GM21786 (cell line): ENCODE data around the gene LKAAEAR1.
"Not testable (repeated sequence)": the region's sequence is repeated elsewhere in the genome, so short reads cannot be mapped to it uniquely, and the experiment has no call there.

Experiments
- ATAC-seq: cut with Tn5 transposase; IDR thresholded peaks from one replicate; pipeline ENCODE4 v1.9.1; 2021; ENCODE audit not compliant: unreplicated experiment

The LKAAEAR1 gene

GRCh38 chr20:64099880-64100565 lies 15.8 kb upstream of the LKAAEAR1 start:
- ATAC-seq: no peak

GRCh38 chr20:64099086-64099786 lies 15.0 kb upstream of the LKAAEAR1 start:
- ATAC-seq: no peak

- no peak for ATAC-seq
These were observed 14.3 kb upstream of the LKAAEAR1 start for GRCh38 chr20:64098471-64099013.

- ATAC-seq: no peak
These were observed 12.3 kb upstream of the LKAAEAR1 start for GRCh38 chr20:64096535-64096934.

GRCh38 chr20:64095927-64096326 lies 11.7 kb upstream of the LKAAEAR1 start:
- no peak for ATAC-seq

- ATAC-seq: no peak
These were observed 11.3 kb upstream of the LKAAEAR1 start for GRCh38 chr20:64095455-64095854.

- ATAC-seq: no peak
These were observed 8.9 kb upstream of the LKAAEAR1 start for GRCh38 chr20:64093013-64093503.

GRCh38 chr20:64092258-64093012 lies 8.2 kb upstream of the LKAAEAR1 start:
- no peak for ATAC-seq

- no peak for ATAC-seq
These were observed 7.6 kb upstream of the LKAAEAR1 start for GRCh38 chr20:64091770-64092169.

GRCh38 chr20:64091340-64091739 lies 7.1 kb upstream of the LKAAEAR1 start:
- no peak for ATAC-seq

- no peak for ATAC-seq
These were observed 6.0 kb upstream of the LKAAEAR1 start for GRCh38 chr20:64090165-64090564.

- not testable (repeated sequence) for ATAC-seq
These were observed 4.4 kb upstream of the LKAAEAR1 start for GRCh38 chr20:64088586-64088985.

GRCh38 chr20:64087226-64087825 lies 3.1 kb upstream of the LKAAEAR1 start:
- not testable (repeated sequence) for ATAC-seq

- no peak for ATAC-seq
These were observed 2.6 kb upstream of the LKAAEAR1 start for GRCh38 chr20:64086801-64087200.

GRCh38 chr20:64084685-64085152 lies 521 bp upstream of the LKAAEAR1 start:
- no peak for ATAC-seq

GRCh38 chr20:64083378-64083803 lies 807 bp downstream of the LKAAEAR1 start:
- ATAC-seq: no peak

- ATAC-seq: no peak
These were observed 1.3 kb downstream of the LKAAEAR1 start for GRCh38 chr20:64082820-64083377.

- ATAC-seq: no peak
These were observed 2.0 kb downstream of the LKAAEAR1 start for GRCh38 chr20:64082126-64082731.

GRCh38 chr20:64081624-64081964 lies 2.6 kb downstream of the LKAAEAR1 start:
- ATAC-seq: no peak
